ENCODE data around the gene ROCK1.
"Not testable (repeated sequence)": the region's sequence is repeated elsewhere in the genome, so short reads cannot be mapped to it uniquely, and the experiment has no call there.

ROCK1 gene

DNA sequence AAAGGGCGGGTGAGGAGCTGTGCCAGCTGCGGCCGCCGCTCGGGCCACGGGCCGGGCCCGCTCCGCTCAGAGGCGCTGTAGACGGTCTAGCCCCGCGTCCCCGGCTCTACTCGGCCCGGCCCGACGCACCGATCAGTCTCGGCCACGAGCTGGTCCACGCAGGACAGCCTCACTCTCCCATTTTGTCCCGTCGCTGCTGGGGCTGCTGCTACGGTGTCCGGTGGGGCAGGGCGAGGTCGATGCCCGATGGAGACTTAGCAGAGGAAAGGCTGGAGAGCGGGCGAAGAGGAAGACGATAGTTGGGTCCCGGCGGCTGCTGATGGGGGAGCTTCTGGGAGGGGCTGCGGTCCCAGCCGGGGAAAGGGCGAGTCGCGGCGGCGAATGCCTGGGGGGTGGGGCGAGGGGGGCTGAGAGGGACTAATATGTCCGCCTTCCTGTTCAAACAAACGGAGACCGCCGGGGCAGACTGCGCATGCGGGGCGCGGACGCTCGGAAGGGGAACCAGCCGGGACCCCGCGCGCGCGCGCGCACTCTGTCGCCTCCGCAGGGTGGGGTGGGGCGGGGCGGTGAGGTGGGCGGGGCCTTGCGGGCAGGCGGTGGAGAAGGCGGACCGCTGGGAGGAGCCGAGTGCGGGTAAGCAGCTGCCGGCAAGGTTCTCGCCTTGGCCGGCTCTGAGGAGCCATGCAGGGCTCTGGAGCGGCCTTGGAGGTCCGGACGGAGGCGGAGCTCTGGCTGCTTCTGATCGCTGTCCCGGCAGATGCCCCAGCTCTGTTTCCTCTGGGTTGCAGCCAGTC, at the start of gene ROCK1:
TSS of gene ROCK1 (minus strand) at position 468 of the 794 bp plus-strand sequence. CDS start 903 bp downstream, outside the sequence.
- DNase-seq (ENCODE audit: low read depth) = peak; percentile 99

- no peak for DNase-seq (ENCODE audit: low read depth)
These were observed 43.8 kb upstream of the ROCK1 start for GRCh38 chr18:21155443-21155842.

GRCh38 chr18:21146016-21146415, 34.4 kb upstream of the ROCK1 start:
- no peak for DNase-seq (ENCODE audit: low read depth)

GRCh38 chr18:21145371-21145770, 33.8 kb upstream of the ROCK1 start:
- no peak for DNase-seq (ENCODE audit: low read depth)

GRCh38 chr18:21141668-21142422, 30.2 kb upstream of the ROCK1 start:
- DNase-seq (ENCODE audit: low read depth) = no peak

- DNase-seq (ENCODE audit: low read depth) = not testable (repeated sequence)
These were observed 26.3 kb upstream of the ROCK1 start for GRCh38 chr18:21137719-21138488.

- DNase-seq (ENCODE audit: low read depth) = peak; percentile 6
These were observed 23.3 kb upstream of the ROCK1 start for GRCh38 chr18:21134895-21135294.

DNA sequence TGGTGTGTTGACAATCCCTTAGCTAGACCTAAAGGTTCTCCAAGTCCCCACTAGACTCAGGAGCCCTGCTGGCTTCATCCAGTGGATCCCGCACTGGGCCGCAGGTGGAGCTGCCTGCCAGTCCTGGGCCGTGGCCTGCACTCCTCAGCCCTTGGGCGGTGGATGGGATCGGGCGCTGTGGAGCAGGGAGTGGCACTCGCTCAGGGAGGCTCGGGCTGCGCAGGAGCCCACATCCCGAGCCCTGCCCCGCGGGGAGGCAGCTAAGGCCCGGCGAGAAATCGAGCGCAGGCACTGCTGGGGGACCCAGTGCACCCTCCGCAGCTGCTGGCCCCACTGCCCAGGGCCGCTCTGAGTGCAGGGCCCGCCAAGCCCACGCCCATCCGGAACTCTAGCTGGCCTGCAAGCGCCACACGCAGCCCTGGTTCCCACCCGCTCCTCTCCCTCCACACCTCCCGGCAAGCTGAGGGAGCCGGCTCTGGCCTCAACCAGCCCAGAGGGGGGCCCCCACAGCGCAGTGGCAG, 20.8 kb upstream of the ROCK1 start:
- no peak for DNase-seq (ENCODE audit: low read depth)

DNA sequence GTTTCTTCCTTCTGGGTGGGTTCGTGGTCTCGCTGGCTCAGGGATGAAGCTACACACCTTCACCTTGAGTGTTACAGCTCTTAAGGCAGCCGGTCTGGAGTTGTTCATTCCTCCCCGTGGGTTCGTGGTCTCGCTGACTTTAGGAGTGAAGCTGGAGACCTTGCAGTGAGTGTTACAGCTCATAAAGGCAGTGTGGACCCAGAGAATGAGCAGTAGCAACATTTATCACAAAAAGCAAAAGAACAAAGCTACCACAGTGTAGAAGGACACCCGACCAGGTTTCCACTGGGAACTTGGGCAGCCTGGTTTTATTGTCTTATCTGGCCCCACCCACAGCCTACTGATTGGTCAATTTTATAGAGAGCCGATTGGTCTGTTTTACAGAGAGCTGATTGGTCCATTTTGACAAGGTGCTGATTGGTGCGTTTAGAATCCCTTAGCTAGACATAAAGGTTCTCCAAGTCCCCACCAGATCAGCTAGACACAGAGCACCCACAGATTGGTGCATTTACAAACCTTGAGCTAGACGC, 20.1 kb upstream of the ROCK1 start:
- no peak for DNase-seq (ENCODE audit: low read depth)

- no peak for DNase-seq (ENCODE audit: low read depth)
These were observed 18.1 kb upstream of the ROCK1 start for GRCh38 chr18:21129566-21130216.

- DNase-seq (ENCODE audit: low read depth) = no peak
These were observed 11.8 kb upstream of the ROCK1 start for GRCh38 chr18:21123290-21123926.

DNA sequence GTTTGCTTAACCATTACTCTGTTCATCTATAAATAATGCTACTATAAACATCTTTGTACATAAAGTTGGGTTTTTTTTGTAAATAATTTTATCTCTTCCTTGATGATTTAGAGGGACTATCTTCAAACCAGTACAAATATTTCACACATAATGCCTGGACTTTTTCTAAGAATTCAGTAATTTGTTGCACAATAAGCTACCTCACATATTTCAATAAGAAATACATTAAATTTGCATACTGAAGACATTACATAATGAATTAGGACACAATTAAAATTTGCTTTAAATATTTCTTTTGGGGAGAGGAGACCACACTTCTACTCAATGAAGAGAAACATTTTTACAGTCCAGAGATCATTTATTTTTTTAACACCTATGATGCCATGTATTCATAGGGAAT, 7.2 kb upstream of the ROCK1 start:
- DNase-seq (ENCODE audit: low read depth) = no peak

DNA sequence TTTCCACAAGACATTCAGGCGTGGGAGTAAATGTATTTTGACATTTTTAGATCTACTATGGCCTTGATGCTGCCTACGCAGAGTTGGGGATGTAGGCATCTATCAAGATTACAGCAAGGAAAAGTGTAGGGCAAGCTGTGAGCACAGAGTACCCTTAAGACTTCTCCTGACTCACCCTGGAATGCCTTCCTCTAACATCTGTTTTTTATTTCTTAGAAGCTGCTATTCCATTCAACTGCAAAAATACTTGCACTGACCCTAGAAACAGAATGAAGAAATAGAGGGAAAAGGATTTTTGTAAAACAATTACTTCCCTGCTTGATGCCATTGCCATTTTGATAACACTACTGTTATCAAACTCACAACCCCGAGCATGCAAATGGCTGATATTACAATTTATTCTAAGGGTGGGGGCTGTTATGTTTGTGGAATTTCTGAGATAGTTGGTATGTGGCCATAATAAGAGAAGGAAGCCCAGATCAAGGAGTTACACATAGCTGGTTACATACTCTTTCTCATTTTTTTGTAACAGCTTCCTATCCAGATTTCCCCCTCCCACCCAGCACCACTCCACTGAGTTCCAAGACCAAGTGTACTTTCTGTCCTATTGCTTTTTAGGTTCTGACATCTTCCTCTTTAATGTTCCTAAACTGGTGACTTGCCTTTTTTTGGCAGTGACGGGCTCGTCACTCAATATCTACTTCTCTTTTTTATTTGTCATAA, 6.0 kb upstream of the ROCK1 start:
- DNase-seq (ENCODE audit: low read depth) = no peak

DNA sequence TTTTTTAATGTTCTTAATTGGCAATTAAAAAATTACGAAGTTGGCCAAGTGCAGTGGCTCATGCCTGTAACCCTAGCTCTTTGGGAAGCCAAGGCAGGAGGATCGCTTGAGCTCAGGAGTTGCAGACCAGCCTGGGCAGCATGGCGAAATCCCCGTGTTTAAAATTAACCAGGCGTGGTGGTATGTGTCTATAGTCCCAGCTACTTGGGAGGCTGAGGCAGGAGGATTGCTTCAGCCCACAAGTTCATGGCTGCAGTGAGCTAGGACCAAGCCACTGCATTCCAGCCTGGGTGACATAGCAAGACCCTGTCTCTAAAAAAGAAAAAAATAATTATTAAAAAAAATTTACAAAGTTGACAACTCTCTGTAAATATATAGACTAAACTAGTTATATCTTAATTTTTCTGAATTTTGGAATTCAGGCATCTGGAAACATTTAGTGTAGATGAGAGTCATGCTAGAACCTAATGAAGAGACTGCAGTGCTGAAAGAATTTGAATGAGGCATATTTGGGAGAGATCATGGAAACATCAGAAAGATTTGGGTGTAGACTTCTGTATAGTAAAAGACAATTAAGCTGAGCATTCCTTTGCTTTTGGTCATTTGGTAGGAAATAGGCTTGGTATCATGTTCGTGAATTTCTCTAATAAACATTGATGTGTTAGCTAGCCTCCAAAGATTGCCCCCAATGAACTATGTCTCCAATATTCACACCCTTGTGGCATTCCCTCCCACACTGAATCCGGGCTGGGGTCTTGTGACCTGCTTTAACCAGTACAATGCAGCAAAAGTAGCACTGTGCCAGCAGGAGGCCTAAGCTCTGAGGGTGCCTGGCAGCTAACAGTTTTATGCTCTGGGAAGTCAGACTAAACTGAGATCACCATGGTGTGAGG, 4.2 kb upstream of the ROCK1 start:
- no peak for DNase-seq (ENCODE audit: low read depth)

- DNase-seq (ENCODE audit: low read depth) = no peak
These were observed 1.0 kb upstream of the ROCK1 start for GRCh38 chr18:21112543-21113105.

GRCh38 chr18:21112140-21112473, 494 bp upstream of the ROCK1 start:
- DNase-seq (ENCODE audit: low read depth) = peak; percentile 45

GRCh38 chr18:21110713-21111345, 784 bp downstream of the ROCK1 start:
- DNase-seq (ENCODE audit: low read depth) = peak; percentile 43

GRCh38 chr18:21109936-21110712, 1.5 kb downstream of the ROCK1 start:
- DNase-seq (ENCODE audit: low read depth) = no peak
